ENCODE results near the gene TAL2.
"Not testable (repeated sequence)": the region's sequence is repeated elsewhere in the genome, so short reads cannot be mapped to it uniquely, and the experiment has no call there.

Gene TAL2

GRCh38 chr9:105690742-105691141, 28.5 kb downstream of the TAL2 start:
- DNase-seq, result no peak
- no peak overlapping the region for H3K27ac Mint-ChIP-seq
- no peaks in the 10 kb centered on the region for H3K36me3 Mint-ChIP-seq (ENCODE audit: low read depth)
- H3K27me3 Mint-ChIP-seq, result peaks cover 30% of the 10 kb centered on the region
- no peak overlapping the region for H3K4me3 Mint-ChIP-seq
- H3K4me1 Mint-ChIP-seq, result peaks cover 15% of the 10 kb centered on the region
- H3K9me3 Mint-ChIP-seq, result no peaks in the 10 kb centered on the region
- ATAC-seq, result no peak

GRCh38 chr9:105693435-105694189, 31.4 kb downstream of the TAL2 start:
- ATAC-seq, result no peak
- H3K4me3 Mint-ChIP-seq, result peak overlapping the region; percentile 88
- peak overlapping the region; percentile 37 for H3K27ac Mint-ChIP-seq
- H3K9me3 Mint-ChIP-seq, result no peaks in the 10 kb centered on the region
- H3K36me3 Mint-ChIP-seq (ENCODE audit: low read depth), result no peaks in the 10 kb centered on the region
- peaks cover 30% of the 10 kb centered on the region for H3K27me3 Mint-ChIP-seq
- DNase-seq, result no peak
- H3K4me1 Mint-ChIP-seq, result peaks cover 18% of the 10 kb centered on the region

- peaks cover 28% of the 10 kb centered on the region for H3K27me3 Mint-ChIP-seq
- H3K9me3 Mint-ChIP-seq, result no peaks in the 10 kb centered on the region
- peaks cover 24% of the 10 kb centered on the region for H3K4me1 Mint-ChIP-seq
- peak within 1 kb of the TSS; percentile 69 for H3K27ac Mint-ChIP-seq
- DNase-seq, result peak; percentile 84
- peak within 1 kb of the TSS; percentile 88 for H3K4me3 Mint-ChIP-seq
- no peaks in the 10 kb centered on the region for H3K36me3 Mint-ChIP-seq (ENCODE audit: low read depth)
- peak; percentile 83 for ATAC-seq
Measured at GRCh38 chr9:105694190-105694847, 32.1 kb downstream of the TAL2 start, which contains the start of gene TMEM38B. Gene TMEM38B, plus strand, starts transcription at chr9:105694541. Its CDS starts 120 bp downstream, at chr9:105694661.

- Mint-ChIP-seq H3K36me3 (ENCODE audit: low read depth) (no peaks in the 10 kb centered on the region), H3K4me1 (peaks cover 27% of the 10 kb centered on the region), H3K27me3 (peaks cover 22% of the 10 kb centered on the region), H3K4me3 (peak overlapping the region; percentile 88), H3K27ac (peak overlapping the region; percentile 69), H3K9me3 (no peaks in the 10 kb centered on the region)
- DNase-seq (peak; percentile 53), ATAC-seq (peak; percentile 79)
Measured at GRCh38 chr9:105694848-105695581, 32.8 kb downstream of the TAL2 start.

- no peak overlapping the region for H3K4me3 Mint-ChIP-seq
- peaks cover 27% of the 10 kb centered on the region for H3K4me1 Mint-ChIP-seq
- no peak overlapping the region for H3K27ac Mint-ChIP-seq
- no peaks in the 10 kb centered on the region for H3K9me3 Mint-ChIP-seq
- H3K36me3 Mint-ChIP-seq (ENCODE audit: low read depth), result no peaks in the 10 kb centered on the region
- no peak for DNase-seq
- ATAC-seq, result no peak
- peaks cover 19% of the 10 kb centered on the region for H3K27me3 Mint-ChIP-seq
Measured at GRCh38 chr9:105696219-105696793, 34.0 kb downstream of the TAL2 start.

GRCh38 chr9:105697871-105698270, 35.6 kb downstream of the TAL2 start:
- DNase-seq (no peak), ATAC-seq (no peak)
- H3K36me3 Mint-ChIP-seq (ENCODE audit: low read depth), result no peaks in the 10 kb centered on the region
- peaks cover 8% of the 10 kb centered on the region for H3K27me3 Mint-ChIP-seq
- peaks cover 27% of the 10 kb centered on the region for H3K4me1 Mint-ChIP-seq
- H3K4me3 Mint-ChIP-seq, result no peak overlapping the region
- H3K9me3 Mint-ChIP-seq, result no peaks in the 10 kb centered on the region
- H3K27ac Mint-ChIP-seq, result no peak overlapping the region

GRCh38 chr9:105698348-105698870, 36.2 kb downstream of the TAL2 start:
- H3K27ac Mint-ChIP-seq, result no peak overlapping the region
- H3K4me3 Mint-ChIP-seq, result no peak overlapping the region
- ATAC-seq, result no peak
- no peaks in the 10 kb centered on the region for H3K9me3 Mint-ChIP-seq
- peaks cover 2% of the 10 kb centered on the region for H3K36me3 Mint-ChIP-seq (ENCODE audit: low read depth)
- peaks cover 25% of the 10 kb centered on the region for H3K4me1 Mint-ChIP-seq
- H3K27me3 Mint-ChIP-seq, result peaks cover 6% of the 10 kb centered on the region
- DNase-seq, result no peak

- Mint-ChIP-seq H3K9me3 (no peaks in the 10 kb centered on the region), H3K4me3 (no peak overlapping the region), H3K27ac (no peak overlapping the region), H3K4me1 (peaks cover 13% of the 10 kb centered on the region), H3K36me3 (ENCODE audit: low read depth) (peaks cover 2% of the 10 kb centered on the region), H3K27me3 (no peaks in the 10 kb centered on the region)
- ATAC-seq (no peak), DNase-seq (no peak)
Measured at GRCh38 chr9:105700668-105701067, 38.4 kb downstream of the TAL2 start.

GRCh38 chr9:105701145-105701544, 38.9 kb downstream of the TAL2 start:
- Mint-ChIP-seq H3K4me1 (peaks cover 10% of the 10 kb centered on the region), H3K27ac (no peak overlapping the region), H3K9me3 (no peaks in the 10 kb centered on the region), H3K27me3 (no peaks in the 10 kb centered on the region), H3K36me3 (ENCODE audit: low read depth) (peaks cover 3% of the 10 kb centered on the region), H3K4me3 (no peak overlapping the region)
- no peak for ATAC-seq
- DNase-seq, result no peak

- Mint-ChIP-seq H3K27me3 (no peaks in the 10 kb centered on the region), H3K27ac (no peak overlapping the region), H3K4me1 (peaks cover 10% of the 10 kb centered on the region), H3K9me3 (no peaks in the 10 kb centered on the region), H3K4me3 (no peak overlapping the region), H3K36me3 (ENCODE audit: low read depth) (peaks cover 5% of the 10 kb centered on the region)
- DNase-seq (no peak), ATAC-seq (no peak)
Measured at GRCh38 chr9:105702207-105702606, 40.0 kb downstream of the TAL2 start.

- H3K27ac Mint-ChIP-seq; H3K36me3 Mint-ChIP-seq (ENCODE audit: low read depth); ATAC-seq; H3K9me3 Mint-ChIP-seq; H3K27me3 Mint-ChIP-seq; H3K4me3 Mint-ChIP-seq; DNase-seq: not testable (repeated sequence)
- peaks cover 15% of the 10 kb centered on the region for H3K4me1 Mint-ChIP-seq
Measured at GRCh38 chr9:105703638-105704037, 41.4 kb downstream of the TAL2 start.

- H3K4me3 Mint-ChIP-seq, result no peak overlapping the region
- H3K36me3 Mint-ChIP-seq (ENCODE audit: low read depth), result peaks cover 10% of the 10 kb centered on the region
- no peaks in the 10 kb centered on the region for H3K9me3 Mint-ChIP-seq
- no peak overlapping the region for H3K27ac Mint-ChIP-seq
- ATAC-seq (no peak), DNase-seq (no peak)
- H3K27me3 Mint-ChIP-seq, result no peaks in the 10 kb centered on the region
- peaks cover 6% of the 10 kb centered on the region for H3K4me1 Mint-ChIP-seq
Measured at GRCh38 chr9:105706156-105706555, 43.9 kb downstream of the TAL2 start.

GRCh38 chr9:105708405-105708804, 46.1 kb downstream of the TAL2 start:
- H3K36me3 Mint-ChIP-seq (ENCODE audit: low read depth), result peaks cover 7% of the 10 kb centered on the region
- H3K4me3 Mint-ChIP-seq, result peak overlapping the region; percentile 3
- DNase-seq, result no peak
- peak overlapping the region; percentile 20 for H3K27ac Mint-ChIP-seq
- H3K9me3 Mint-ChIP-seq, result no peaks in the 10 kb centered on the region
- H3K27me3 Mint-ChIP-seq, result no peaks in the 10 kb centered on the region
- H3K4me1 Mint-ChIP-seq, result peaks cover 6% of the 10 kb centered on the region
- ATAC-seq, result no peak

- Mint-ChIP-seq H3K27me3 (no peaks in the 10 kb centered on the region), H3K4me3 (no peak overlapping the region), H3K4me1 (peaks cover 6% of the 10 kb centered on the region), H3K36me3 (ENCODE audit: low read depth) (peaks cover 7% of the 10 kb centered on the region), H3K9me3 (no peaks in the 10 kb centered on the region), H3K27ac (no peak overlapping the region)
- DNase-seq (no peak), ATAC-seq (no peak)
Measured at GRCh38 chr9:105710638-105711037, 48.4 kb downstream of the TAL2 start.
